Stimulated activated CD4-positive, alpha-beta T cell treated with anti-CD3 and anti-CD28 coated beads, Interleukin-15, amount 100 ng/mL, for 1 hour (primary cell): ENCODE measurements around the gene ZNF74.

ENCODE experiments used
- DNase-seq, 2 donors: peaks; one replicate each; pipeline ENCODE4 v3.0.0-alpha.2; 2020; ENCODE audit warnings: low read depth in 1 of 2, low spot score in 1 of 2

ZNF74 gene

DNA sequence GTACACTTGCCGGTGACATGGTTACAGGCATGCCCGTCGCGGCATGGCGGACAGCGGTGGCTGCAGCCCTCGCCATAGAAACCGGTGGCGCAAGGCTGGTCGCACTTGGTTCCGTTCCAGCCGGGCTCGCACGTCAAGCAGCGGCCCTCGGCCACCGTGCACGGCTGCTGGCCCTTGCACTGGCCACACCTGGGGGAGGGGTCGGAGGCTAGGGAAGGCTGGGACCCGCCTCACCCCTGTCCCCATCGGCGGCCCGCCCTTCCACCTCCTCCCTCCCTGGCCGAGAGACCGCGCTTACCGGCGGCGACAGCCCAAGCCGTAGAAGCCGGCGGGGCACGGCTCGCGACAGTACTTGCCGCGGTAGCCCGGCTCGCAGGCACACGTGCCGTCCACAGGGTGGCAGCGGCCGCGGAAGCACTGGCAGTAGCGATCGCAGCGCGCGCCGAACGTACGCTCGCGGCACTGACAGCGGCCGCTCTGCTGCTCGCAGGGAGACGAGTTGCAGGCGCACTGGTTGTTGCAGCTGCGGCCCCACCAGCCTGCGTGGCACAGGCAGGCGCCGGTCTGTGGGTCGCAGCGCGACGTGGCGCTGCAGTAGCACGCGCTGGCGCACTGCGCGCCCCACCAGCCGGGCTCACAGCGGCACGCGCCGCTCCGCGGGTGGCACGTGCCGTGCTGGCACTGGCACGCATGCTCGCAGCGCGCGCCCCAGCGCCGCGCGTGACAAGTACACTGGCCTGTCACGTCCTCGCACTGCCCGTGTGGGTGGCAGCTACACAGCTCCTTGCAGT lies 37.0 kb downstream of the ZNF74 start:
- DNase-seq, result peak; percentile 31 to 49

DNA sequence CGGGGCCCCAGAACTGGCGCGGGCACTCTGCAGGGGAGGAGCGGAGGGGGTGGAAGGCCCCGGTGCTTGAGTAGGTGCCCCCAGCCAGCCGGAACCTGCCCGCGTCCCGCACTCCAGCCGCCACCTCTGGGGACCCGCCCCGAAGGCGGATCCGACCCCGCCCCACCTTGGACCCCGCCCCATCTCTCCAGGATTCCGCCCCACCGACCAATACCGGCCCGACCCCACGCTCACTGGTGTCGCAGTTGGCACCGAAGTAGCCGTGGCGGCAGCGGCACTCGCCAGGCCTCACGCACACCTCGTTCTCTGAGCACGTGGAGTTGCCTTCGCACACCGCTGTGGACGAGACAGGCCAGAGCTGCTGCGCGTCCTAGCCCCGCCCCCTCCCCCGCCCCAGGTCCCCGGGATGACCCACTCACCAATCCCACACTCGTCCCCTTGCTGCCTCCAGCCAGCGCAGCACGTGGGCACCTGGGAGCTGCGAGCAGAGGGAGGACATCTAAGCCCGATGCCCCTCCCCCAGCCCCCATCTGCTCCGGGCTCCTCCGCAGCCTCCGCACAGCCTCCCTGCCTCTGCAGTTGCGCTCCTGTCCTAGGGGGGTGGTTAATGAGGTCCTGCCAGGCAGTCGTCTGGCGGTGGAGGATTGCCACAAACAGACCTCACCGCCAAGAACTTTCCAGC lies 37.7 kb downstream of the ZNF74 start:
- DNase-seq, result no peak

DNA sequence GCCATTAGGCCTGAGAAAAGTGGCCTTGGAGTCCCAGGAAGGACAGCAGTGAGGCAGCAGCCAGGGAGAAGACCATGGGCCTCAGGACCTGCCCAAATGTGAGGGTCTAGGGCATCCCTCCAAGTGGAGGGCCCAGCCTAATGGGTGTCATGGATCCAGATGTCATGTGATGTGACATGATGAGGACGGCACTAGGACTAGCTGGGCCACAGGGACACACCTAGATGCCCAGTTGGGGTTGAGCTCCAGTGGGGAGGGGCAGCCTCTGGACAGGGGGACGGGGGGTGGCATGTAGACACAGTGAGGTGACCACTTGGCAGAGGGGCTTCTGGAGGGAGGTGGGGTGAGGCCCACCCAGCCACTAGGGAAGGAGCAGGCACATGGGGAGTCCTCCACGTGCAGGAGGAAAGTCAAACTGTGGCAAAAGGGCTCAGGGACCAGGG lies 38.3 kb downstream of the ZNF74 start:
- no peak for DNase-seq

DNA sequence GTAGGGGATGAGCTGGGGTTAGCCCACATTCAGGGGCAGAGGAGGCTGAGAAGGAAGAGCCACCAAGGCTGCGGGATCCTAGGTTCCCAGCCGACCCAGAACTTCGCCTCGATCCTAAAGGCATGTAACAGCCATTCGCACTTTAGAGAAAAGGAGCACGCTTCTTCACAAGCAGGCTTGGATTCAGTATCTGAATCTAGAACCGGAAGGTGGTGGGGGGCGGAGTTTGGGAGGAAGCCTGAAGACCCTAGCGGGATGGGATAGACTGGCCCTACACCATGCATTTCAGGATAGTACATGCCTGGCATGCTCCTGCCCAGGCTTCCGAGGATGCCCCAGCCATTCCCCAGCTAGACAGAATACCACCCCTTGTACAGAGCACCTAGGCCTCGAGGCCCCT lies 39.2 kb downstream of the ZNF74 start:
- no peak for DNase-seq

DNA sequence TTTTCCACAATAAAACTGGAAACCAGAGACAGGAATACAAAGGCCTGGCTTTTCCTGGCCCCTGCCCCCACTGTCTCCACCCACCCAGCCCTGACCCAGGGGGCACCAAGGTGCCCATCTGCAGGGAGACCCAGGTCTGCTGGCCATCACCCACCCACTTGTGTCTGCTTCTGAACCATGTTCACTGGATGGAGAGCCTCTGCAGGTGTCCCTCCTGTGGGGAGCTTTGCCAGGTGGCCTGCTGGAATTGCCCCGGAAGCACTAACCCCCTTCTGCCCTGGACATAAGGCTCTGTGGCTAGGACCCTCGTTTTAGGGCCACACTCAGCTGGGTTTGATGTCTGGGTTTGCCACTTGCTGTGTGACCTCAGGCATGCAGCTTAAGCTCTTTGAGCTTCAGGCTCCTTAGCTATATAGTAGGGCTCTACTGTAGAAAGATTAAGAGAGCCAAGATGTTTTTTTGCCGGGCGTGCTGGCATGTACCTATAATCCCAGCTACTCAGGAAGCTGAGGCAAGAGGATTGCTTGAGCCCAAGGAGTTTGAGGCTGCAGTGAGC lies 39.8 kb downstream of the ZNF74 start:
- DNase-seq, result no peak

DNA sequence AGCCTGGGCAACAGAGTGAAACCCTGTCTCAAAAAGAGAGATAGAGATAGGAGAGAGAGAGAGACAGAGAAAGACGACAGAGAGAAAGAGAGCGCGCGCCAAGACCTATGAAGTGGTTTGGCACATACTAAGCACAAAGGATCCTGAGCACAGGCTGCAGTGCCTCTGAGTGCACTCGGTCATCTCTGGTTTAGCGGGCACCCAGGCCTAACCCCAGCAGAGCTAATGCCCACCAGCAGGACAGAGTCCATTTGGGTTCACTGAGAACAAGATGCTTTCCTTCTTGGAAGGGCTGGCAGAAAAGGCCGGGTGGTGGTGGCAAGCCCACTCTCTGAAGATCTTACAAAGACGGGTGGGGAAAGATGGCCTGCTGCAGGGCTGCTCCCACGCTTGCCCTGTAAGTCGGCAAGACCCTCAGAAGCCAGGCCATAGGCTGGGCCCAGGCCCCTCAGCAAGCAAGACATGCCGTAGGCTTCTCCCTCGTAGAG lies 40.4 kb downstream of the ZNF74 start:
- DNase-seq, result no peak

DNA sequence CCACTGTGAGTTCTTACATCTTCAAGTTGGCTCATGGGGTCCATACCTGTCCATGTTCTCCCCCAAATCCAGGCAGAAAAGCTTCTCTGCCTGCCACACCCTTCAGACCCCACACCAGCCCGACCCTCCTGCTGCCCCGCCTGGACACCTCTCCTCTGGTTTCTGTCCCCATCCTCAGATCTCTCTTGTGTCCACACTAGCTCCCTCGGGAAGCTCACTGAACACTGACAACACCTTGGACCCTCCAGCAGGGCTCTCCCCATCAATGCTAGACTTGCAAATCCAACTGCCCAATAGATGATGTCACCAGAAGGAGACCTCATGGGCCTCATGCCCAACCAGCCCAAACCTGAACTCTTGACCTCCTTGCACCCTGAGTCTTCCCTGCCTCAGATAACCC lies 40.8 kb downstream of the ZNF74 start:
- no peak for DNase-seq

DNA sequence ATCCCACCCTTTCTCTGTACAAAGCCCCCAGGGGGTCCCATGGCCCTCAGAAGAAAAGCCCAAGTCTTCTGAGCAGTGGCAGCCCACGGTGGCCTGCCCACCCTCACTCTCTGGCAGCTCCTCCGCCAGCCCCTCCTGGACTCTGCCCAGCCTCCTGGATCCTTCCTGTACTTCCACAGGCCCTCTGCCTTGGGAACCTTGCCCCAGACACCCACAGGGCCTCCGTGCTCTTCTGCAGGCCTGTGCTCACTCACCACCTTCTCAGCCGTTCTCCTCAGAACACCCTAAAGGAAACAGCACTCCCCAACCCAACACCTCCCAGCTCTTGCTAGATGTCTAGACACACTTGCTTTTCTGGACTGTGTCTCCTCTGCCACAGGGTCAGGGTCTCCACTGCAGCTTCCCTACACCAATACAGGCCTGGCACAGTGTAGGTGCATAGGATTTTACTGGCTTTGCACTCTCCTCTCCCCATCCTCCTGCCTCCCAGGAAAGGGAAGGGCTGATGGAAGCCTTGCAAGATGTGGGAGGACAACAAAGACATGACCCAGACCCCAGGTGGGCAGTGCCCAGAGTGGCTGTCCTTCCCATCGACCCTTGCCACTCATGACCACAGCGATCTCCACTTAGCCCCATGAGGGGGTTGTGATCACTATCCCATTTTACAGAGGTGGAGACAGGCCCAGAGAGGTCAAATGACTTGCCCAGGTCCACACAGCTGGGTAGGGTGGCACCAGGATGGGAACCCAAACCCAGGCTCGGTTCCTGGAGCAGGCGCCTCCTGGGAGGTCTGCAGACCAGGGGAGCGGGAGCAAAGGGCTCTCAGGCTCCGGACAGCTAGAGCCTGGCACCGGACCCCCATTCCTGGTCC lies 41.7 kb downstream of the ZNF74 start:
- no peak for DNase-seq

DNA sequence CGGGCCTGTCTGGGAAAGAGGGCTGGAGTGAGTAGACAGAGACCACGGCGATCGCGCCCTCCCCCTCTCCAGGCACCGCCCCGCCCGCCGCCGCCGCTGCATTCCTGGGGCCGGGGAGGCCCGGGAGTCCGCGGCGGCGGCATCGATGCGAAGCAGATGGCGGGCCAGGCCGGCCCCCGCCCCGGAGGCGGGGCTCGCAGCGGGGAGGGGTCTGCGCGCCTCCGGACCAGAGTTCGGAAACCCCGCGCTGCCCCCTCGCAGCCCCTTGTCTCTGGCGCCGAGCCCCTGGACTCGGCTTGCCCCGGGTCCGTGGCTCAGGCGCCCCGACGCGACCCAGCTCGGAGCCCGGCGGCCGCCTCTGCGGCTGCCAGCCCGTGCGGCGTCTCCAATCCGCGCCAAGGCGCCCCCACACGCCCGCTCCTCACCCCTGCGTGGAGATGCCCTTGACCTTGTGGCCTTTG lies 42.4 kb downstream of the ZNF74 start:
- no peak for DNase-seq

DNA sequence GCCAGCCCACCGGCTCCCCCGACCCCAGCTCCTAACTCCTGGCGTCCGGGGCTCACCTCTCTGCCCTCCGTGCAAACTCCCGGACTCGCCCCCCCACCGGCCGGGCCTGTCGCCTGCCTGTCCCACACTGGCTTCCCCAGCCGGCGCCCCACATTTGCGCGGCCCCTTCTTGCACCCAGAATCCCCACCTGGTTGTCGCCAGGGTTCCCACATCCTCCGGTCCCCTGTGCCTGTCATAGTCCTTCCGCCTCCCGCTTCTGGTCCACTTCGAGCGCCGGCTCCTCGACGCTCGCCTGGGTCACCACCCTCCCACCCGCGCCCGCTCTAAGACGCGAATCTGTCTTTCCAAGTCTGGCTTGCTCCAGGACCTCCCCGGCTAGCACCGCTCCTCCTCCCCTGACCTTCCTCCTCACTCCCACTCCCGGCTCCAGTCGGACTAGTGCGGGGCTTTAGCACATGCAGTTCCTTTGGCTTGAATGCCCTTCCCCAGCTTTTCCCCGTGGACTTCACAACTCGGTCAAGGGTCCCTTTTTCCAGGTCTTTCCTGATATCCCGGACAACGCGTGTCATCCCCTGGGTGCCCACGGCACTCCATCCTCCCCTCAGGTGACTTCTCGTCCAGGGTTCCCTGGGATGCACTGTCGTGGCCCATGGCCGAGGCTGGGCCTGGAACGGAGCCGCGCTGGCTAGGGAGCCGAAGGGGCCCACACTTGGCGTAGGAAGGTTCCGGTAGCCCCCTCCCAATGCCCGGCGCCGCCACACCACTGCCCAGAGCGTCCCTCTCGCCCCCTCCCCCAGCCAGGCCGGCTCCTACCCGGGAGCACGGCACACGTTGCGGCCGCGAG lies 43.0 kb downstream of the ZNF74 start:
- no peak for DNase-seq

DNA sequence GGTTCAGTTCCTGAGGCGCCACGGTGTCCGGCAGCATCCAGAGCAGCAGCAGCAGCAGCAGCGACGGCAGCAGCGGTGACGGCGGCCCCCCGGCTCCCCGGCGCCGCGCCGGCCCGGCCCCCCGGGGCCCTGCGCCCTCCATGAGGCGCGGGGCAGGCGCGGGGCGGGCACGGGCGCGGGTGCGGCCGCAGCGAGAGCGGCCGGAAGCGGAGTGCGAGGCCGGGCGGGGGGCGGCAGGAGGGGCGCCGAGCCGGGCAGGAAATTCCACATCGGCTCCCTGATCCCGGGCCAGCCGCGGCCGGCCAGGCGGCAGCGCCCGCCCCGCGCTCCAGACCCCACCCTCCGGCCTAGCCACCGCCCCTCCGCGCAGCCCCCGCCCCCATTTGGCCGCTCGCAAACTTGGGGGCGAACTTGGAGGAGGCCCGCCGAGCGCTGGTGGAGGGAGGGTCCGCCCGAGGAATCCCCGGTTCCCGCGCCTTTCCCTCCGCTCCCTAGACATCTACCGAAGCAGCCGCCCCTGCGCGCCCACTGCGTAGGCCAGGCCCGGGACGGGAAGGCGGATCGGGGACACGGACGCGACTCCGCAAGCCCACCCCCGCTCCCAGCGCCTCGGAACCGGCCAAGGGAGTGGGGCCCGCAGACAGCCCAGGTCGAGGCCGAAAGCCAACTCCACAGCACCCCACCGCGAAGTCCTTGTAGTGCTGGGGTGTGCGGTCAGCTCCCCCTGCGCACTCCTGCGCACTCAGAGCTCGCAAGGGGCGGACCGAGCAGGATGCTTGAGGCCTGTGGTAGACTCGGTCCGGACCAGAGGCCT lies 43.9 kb downstream of the ZNF74 start, which contains the start of gene SCARF2:
Gene SCARF2 (minus strand): TSS at position 213 of the 814 bp plus-strand sequence. CDS start 71 bp downstream, at position 142.
- no peak for DNase-seq

DNA sequence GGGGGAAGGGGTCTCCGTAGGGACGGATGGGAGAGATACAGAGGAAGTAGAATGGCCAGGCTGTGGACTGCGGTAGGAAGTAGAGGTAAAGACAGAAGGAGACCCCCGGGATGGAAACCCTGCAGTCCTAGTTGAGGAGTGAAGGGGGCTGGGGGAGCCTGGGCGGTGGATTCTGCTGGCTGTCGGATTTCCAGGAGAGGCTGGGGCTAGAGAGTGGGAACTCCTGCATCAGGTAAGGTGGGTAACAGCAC lies 44.4 kb downstream of the ZNF74 start:
- no peak for DNase-seq

DNA sequence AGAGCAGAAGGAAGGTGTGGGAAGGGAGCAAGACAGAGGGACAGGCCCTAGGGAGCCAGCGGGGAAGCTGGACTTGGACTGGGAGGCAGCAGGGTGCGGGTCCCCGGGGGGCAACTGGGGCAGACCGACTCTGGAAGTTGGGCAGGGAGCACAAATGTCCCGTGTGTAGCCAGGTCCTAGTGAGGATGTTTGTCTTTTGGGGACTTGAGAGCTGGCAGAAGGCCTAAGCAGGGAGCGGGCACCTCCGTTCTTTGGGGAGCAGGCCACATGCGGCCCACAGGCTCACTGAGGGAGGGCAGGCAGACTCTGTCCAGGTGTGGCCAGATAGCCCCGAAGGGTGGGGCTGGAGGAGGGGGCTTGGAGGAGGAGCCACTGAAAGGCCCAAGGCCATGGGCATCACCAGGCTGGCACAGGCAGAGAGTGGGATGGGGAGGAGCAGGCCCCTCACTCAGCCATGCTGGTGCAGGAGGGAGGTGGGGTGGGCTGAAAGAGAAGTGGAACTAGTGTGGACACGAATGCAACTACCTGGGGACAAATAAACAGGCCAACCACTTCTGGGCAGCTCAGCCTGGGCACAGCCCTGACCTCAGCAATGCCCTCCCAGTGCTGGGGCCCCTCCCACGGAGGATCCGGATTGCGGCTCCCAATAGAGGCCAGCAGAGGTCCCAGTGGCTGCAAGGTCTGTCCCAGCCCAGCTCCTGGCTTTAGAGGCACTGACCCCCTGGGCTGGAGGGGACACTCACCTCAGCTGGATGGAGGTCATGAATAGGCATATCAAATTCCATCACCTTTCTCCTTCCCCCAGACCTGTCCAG lies 44.9 kb downstream of the ZNF74 start:
- DNase-seq, result no peak

DNA sequence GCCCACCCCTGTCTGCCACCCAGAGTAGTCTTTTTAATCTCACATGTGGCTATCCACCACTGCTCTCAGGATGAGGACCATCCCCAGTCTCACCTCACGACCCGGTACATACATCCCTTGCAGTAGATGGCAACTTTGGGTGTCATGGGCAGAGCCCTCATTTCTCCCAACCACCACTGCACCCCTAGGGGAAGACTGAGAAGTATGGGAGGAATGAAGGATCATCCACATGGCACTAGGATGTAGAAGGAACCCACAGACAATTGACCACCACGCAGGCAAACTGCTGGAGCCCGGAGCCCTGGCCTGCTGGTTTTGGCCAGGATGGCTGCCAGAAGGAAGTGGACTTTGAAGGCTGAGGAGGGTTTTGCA lies 45.6 kb downstream of the ZNF74 start:
- no peak for DNase-seq

DNA sequence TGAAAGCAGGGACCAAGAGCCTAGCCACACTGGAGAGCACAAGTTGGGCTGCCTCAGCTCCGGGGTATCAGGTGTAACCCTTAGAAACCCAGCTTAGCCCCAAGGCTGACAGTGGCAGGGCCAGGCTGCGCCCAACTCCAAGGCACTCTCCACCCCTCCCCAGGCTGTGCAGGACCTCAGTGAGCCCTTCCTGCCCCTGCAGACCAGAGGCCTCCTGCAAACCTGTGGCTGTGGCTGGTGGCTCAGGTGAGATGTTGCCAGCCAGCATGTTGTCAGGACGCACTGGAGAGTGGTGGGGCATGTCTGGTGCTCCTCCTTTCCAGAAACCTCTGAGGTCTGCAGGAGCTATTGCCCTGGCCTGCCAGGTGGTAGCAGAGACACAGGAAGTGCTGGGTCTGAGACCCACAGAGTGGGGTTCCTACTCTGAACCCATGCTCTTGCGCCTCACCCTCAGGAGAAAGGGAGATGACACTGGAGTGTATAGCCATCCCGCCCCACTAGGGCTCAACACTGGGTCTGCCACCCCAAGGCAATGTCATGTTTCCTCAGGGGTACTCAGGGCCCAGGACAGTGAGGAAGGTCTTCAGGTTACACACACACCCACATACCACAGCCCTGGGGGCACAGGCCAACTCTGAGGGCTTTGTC lies 46.1 kb downstream of the ZNF74 start:
- DNase-seq, result no peak

DNA sequence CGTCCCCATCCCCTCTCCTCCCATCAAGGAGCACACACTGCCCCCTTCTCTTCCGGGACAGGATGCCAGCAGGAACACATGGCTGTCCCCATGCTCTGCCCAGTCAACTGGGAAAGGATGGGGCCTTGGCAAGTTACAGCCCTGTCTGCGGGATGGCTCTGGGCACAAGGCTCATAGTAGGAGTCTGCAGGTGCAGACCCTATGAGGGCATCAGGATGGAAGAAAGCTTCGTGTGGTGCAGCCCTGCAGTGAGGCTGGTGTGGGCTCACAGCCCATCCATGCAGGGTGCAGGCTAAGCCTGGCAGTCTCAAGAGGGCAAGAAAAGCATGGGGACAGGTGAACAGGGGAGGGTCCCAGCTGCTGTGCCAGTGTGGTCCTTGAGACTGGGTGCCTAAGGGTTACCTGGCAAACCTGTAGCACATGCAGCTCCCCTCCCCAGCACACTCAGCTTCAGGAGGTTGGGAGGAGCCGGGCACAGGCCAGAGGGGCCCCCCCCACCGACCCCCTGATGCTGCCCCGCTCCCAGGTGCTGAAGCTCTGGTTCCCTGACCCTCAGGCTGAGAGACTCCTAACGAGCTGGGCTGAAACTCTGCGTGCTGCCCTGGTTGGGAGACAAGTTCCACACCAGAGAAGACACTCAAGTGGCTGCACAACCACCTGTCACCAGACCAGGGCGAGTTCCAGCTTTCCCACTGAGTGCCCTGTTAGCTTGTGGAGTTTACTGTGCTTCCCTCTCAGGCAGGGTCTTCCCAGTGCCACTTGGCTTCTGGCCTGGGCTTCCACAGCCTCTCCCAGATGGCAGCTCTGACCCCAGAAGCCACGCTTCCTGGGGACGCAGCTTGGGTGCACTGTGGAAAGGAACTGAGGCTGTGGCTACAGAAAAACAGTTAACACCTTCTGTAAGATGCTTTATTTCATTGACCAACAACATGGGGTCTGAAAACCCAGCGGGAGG lies 47.0 kb downstream of the ZNF74 start:
- no peak for DNase-seq
